SK-N-SH (cell line): ENCODE measurements around the gene MEF2B. TPM values are rescaled to one million over a fixed set of nuclear protein-coding genes. Genes with fewer than 3 reads are reported as not detected.

ENCODE experiments used
- CTCF ChIA-PET: fragments of 300-600, 350-600 bp; formaldehyde crosslinking; extraction: SDS; loops from one replicate; lab custom pipeline; 2021; lab: Yijun Ruan, JAX
- POLR2A ChIA-PET: fragments of 350-600 bp; sonication (Branson Sonifier 250); formaldehyde crosslinking; extraction: SDS; loops from one replicate; lab custom pipeline; 2020; ENCODE audit warnings: antibody characterized with exemption, inconsistent platforms; lab: Yijun Ruan, JAX
- DNase-seq: peaks from one replicate; pipeline ENCODE4 v3.0.0; 2012
- H2AFZ ChIP-seq: fragments of 200-600 bp; sonication (generic); 2 replicates; pipeline ENCODE4 v1.8.1; 2016; ENCODE audit warnings: antibody characterized with exemption, mild to moderate bottlenecking, low read depth
- H3F3A ChIP-seq: fragments of 200-600 bp; sonication (generic); replicated peaks from 2 replicates; pipeline ENCODE3; 2016; ENCODE audit warnings: antibody characterized with exemption, mild to moderate bottlenecking; ENCODE audit not compliant: insufficient read depth
- H3K27ac ChIP-seq, 2 experiments: fragments of 200-500 bp in 1 of 2; fragments of 200-600 bp in 1 of 2; sonication (Bioruptor generic) in 1 of 2; sonication (generic), shearing (Covaris generic) in 1 of 2; 2 replicates each; pipeline versions ENCODE4 v1.5.1 to v1.6.1; 2014 to 2016; ENCODE audit warnings: low read depth in 2 of 2, inconsistent platforms in 1 of 2, low read length in 1 of 2, mild to moderate bottlenecking in 1 of 2, mixed read lengths in 1 of 2
- H3K27me3 ChIP-seq: fragments of 200-600 bp; sonication (generic), shearing (Covaris generic); 2 replicates; pipeline ENCODE4 v1.6.1; 2016; ENCODE audit warnings: mixed run types; ENCODE audit not compliant: insufficient read depth
- H3K36me3 ChIP-seq, 2 experiments: fragments of 200-500 bp in 1 of 2; fragments of 200-600 bp in 1 of 2; sonication (Bioruptor generic) in 1 of 2; sonication (generic) in 1 of 2; replicated peaks in 1 of 2; 2 replicates each; pipeline versions ENCODE3 to v1.5.1; 2014 to 2016; ENCODE audit warnings: low read length in 1 of 2, mild to moderate bottlenecking in 1 of 2; ENCODE audit not compliant: insufficient read depth in 2 of 2, control insufficient read depth in 1 of 2
- H3K4me1 ChIP-seq, 2 experiments: fragments of 200-500 bp in 1 of 2; fragments of 200-600 bp in 1 of 2; sonication (Bioruptor generic) in 1 of 2; sonication (generic), shearing (Covaris generic) in 1 of 2; 2 replicates each; pipeline versions ENCODE4 v1.5.1 to v1.6.1; 2014 to 2016; ENCODE audit warnings: low read depth in 1 of 2, low read length in 1 of 2, mixed run types in 1 of 2; ENCODE audit not compliant: insufficient read depth in 2 of 2, control insufficient read depth in 1 of 2
- H3K4me2 ChIP-seq: fragments of 200-600 bp; sonication (generic), shearing (Covaris generic); 2 replicates; pipeline ENCODE4 v1.6.1; 2017; ENCODE audit warnings: mixed run types
- H3K4me3 ChIP-seq, 2 experiments: fragments of 200-500 bp in 1 of 2; fragments of 200-600 bp in 1 of 2; sonication (Bioruptor generic) in 1 of 2; sonication (generic), shearing (Covaris generic) in 1 of 2; 2 replicates each; pipeline versions ENCODE4 v1.5.1 to v1.8.1; 2014 to 2016; ENCODE audit warnings: low read depth in 2 of 2, inconsistent platforms in 1 of 2, low read length in 1 of 2, mild to moderate bottlenecking in 1 of 2, mixed read lengths in 1 of 2, moderate library complexity in 1 of 2
- H3K79me2 ChIP-seq: fragments of 200-600 bp; sonication (generic); 2 replicates; pipeline ENCODE4 v1.8.1; 2017; ENCODE audit warnings: mild to moderate bottlenecking; ENCODE audit not compliant: insufficient read depth
- H3K9ac ChIP-seq: fragments of 200-600 bp; sonication (generic); 2 replicates; pipeline ENCODE4 v1.6.1; 2017; ENCODE audit warnings: mixed run types
- H3K9me2 ChIP-seq: fragments of 200-600 bp; sonication (generic); 2 replicates; pipeline ENCODE4 v1.6.1; 2017; ENCODE audit warnings: mixed run types
- H3K9me3 ChIP-seq: fragments of 200-600 bp; sonication (generic); 2 replicates; pipeline ENCODE4 v1.6.1; 2017; ENCODE audit warnings: mixed run types, mild to moderate bottlenecking, moderate library complexity
- H4K20me1 ChIP-seq: fragments of 200-600 bp; sonication (generic); 2 replicates; pipeline ENCODE4 v1.6.1; 2017; ENCODE audit warnings: mild to moderate bottlenecking, mixed run types; ENCODE audit not compliant: insufficient read depth
- EP300 ChIP-seq, 2 experiments: IDR thresholded peaks; 2 replicates each; pipeline versions ENCODE4 v1.4.0 to v1.6.1; 2012; ENCODE audit warnings: borderline replicate concordance in 1 of 2, low read depth in 1 of 2, low read length in 1 of 2
- EZH2phosphoT487 ChIP-seq: fragments of 200-600 bp; sonication (generic); IDR thresholded peaks from 2 replicates; pipeline ENCODE4 v1.6.1; 2017; ENCODE audit warnings: low read depth, mixed run types, mild to moderate bottlenecking, antibody characterized with exemption, moderate library complexity, borderline replicate concordance
- FOSL2 ChIP-seq: IDR thresholded peaks from 2 replicates; pipeline ENCODE4 v1.4.0; 2012; ENCODE audit warnings: low read depth, mild to moderate bottlenecking, moderate library complexity, borderline replicate concordance
- FOXM1 ChIP-seq: IDR thresholded peaks from 2 replicates; pipeline ENCODE4 v1.4.0; 2012; ENCODE audit warnings: low read depth, mild to moderate bottlenecking
- GATA2 ChIP-seq: sonication (generic); formaldehyde crosslinking; IDR thresholded peaks from 2 replicates; pipeline ENCODE4 v1.5.0; 2020; ENCODE audit warnings: mild to moderate bottlenecking, missing genetic modification reagents
- IRF3 ChIP-seq: fragments of 150-350 bp; IDR thresholded peaks from 2 replicates; pipeline ENCODE4 v1.6.1; 2016; ENCODE audit warnings: mild to moderate bottlenecking, low read depth, low read length
- MXI1 ChIP-seq: IDR thresholded peaks from 2 replicates; pipeline ENCODE4 v1.6.1; 2012; ENCODE audit warnings: mild to moderate bottlenecking, low read depth, low read length, improper control_type of control experiment
- NFIC ChIP-seq: IDR thresholded peaks from 2 replicates; pipeline ENCODE4 v1.4.0; 2012; ENCODE audit warnings: borderline replicate concordance
- PBX3 ChIP-seq: IDR thresholded peaks from 2 replicates; pipeline ENCODE4; 2012
- RAD21 ChIP-seq: IDR thresholded peaks from 2 replicates; pipeline ENCODE4 v1.6.1; 2012; ENCODE audit warnings: mild to moderate bottlenecking, low read length
- RCOR1 ChIP-seq: fragments of 150-350 bp; IDR thresholded peaks from 2 replicates; pipeline ENCODE4 v1.6.1; 2017; ENCODE audit warnings: antibody characterized with exemption, low read length
- RFX5 ChIP-seq: IDR thresholded peaks from 2 replicates; pipeline ENCODE4 v1.6.1; 2012; ENCODE audit warnings: mild to moderate bottlenecking, improper control_type of control experiment, low read length
- SMC3 ChIP-seq: IDR thresholded peaks from 2 replicates; pipeline ENCODE4 v1.6.1; 2012; ENCODE audit warnings: low read depth, low read length, improper control_type of control experiment
- USF1 ChIP-seq: IDR thresholded peaks from 2 replicates; pipeline ENCODE4 v1.4.0; 2012; ENCODE audit warnings: low read depth, borderline replicate concordance
- YY1 ChIP-seq: IDR thresholded peaks from 2 replicates; pipeline ENCODE4 v1.4.0; 2012; ENCODE audit warnings: low read depth, mild to moderate bottlenecking
- WGBS: methylation state at CpG from one replicate; pipeline ENCODE4 v1.1.6; 2017; ENCODE audit warnings: low lambda C conversion rate; 5-methylcytosine and 5-hydroxymethylcytosine counted together
- polyA plus RNA-seq, 3 experiments: library from polyadenylated mRNA; depleted of rRNA; stranded (reverse); fragments of >200 nt; gene quantifications; 2 replicates each; pipeline ENCODE4 v1.2.3, GENCODE V29; 2012
- TF ChIP-seq, protein P1 (sequence below): fragments of 150-350 bp; IDR thresholded peaks from 2 replicates; pipeline ENCODE4 v1.6.1; 2017; ENCODE audit warnings: antibody characterized with exemption, low read length, low read depth, borderline replicate concordance
- TF ChIP-seq, protein P2 (sequence below): IDR thresholded peaks from 2 replicates; pipeline ENCODE4 v1.6.1; 2012; ENCODE audit warnings: mild to moderate bottlenecking, low read depth, low read length, moderate library complexity

Gene MEF2B
- polyA plus RNA-seq, 1 of the 3 experiments (the other 2 are of a cell fraction), result 1.0 TPM

DNA sequence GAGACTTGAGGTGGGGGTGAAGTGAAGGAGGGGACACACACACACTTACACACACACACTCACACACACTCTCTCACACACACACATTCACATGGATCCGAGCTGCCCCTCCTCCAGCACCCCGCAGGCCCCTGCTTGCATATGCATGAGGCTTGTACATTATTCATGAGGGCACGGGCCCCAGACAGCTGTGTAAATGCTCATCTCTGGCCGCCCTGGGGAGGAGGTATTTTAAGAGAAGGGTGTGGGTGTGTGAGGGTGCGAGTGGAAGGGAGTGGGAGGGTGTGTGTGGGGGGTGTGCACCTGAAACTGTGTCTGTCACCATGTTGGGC lies 44.1 kb upstream of the MEF2B start:
- H3K4me1 ChIP-seq, result peaks cover 0 to 6% of the 10 kb centered on the region in 2 experiments; a peak in 1 of 4 replicates
- H3K27ac ChIP-seq, result no peak overlapping the region
- no peaks in the 10 kb centered on the region for H3K9me3 ChIP-seq
- H4K20me1 ChIP-seq, result no peaks in the 10 kb centered on the region
- WGBS, result 55% methylated on average over 5 of the region's 5 CpGs
- ChIA-PET POLR2A (no interaction called here), CTCF (interaction anchor here (0.8 kb wide), 1 partner anchor 40 kb away, joined by 3 read pairs; no protein-coding TSS in a partner anchor)
- TF ChIP-seq EZH2phosphoT487, result no peak
- TF ChIP-seq RFX5, result no peak
- TF ChIP-seq, protein P1, sequence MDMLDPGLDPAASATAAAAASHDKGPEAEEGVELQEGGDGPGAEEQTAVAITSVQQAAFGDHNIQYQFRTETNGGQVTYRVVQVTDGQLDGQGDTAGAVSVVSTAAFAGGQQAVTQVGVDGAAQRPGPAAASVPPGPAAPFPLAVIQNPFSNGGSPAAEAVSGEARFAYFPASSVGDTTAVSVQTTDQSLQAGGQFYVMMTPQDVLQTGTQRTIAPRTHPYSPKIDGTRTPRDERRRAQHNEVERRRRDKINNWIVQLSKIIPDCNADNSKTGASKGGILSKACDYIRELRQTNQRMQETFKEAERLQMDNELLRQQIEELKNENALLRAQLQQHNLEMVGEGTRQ, result no peak
- TF ChIP-seq FOSL2, result no peak
- TF ChIP-seq FOXM1, result no peak
- TF ChIP-seq RAD21, result no peak
- no peak for TF ChIP-seq EP300 (IDR thresholded peaks at IDR 0.05; ENCODE audit: borderline replicate concordance in 1 of 2, low read depth in 1 of 2, low read length in 1 of 2)
- no peak for TF ChIP-seq NFIC
- TF ChIP-seq YY1, result no peak
- TF ChIP-seq USF1, result no peak
- no peak for TF ChIP-seq IRF3
- DNase-seq, result no peak
- H3K79me2 ChIP-seq, result no peaks in the 10 kb centered on the region
- no peak overlapping the region for H3K4me2 ChIP-seq
- H3K36me3 ChIP-seq, result no peaks in the 10 kb centered on the region
- H3F3A ChIP-seq, result no peaks in the 10 kb centered on the region
- peaks cover 12% of the 10 kb centered on the region for H3K27me3 ChIP-seq
- H2AFZ ChIP-seq, result no peak overlapping the region
- no peak overlapping the region for H3K4me3 ChIP-seq
- H3K9me2 ChIP-seq, result no peaks in the 10 kb centered on the region
- H3K9ac ChIP-seq, result no peak overlapping the region

DNA sequence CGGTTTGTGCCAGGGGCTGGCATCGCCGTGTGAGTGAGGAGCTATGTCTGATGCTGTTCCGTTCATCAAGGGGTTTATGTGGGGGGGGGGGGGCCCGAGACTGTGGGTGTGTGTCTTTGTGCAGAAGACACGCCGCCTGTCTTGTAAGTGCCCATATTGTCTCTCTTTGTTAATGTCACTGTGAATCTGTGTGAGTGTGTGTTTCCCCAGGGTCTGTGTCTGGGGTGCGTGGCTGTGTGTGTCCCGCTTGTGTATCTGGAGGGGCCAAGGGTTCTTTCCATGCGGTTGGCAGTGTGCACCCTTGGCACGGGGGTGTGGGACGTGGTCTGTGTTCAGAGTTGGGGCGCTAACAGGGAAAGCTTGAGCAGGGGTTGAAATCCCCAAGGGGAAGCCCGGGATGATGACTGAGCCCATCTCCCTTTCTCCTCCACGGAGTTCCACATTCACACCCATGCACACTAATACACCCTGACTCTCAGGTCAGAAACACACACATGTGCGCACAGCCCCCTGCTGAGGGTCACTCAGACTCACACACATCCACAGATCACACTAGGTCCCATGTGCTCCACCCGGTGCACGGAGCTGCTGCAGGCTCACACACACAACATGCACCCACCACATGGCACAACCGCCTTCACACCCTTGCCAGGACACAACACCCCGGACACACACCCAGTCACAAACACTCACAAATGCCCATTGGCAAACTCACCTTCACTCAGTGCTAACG lies 43.5 kb upstream of the MEF2B start:
- H3K4me2 ChIP-seq, result no peak overlapping the region
- H3K27me3 ChIP-seq, result peaks cover 12% of the 10 kb centered on the region
- no peak overlapping the region for H3K4me3 ChIP-seq
- no peaks in the 10 kb centered on the region for H4K20me1 ChIP-seq
- no peaks in the 10 kb centered on the region for H3K9me2 ChIP-seq
- WGBS, result 60% methylated on average over 15 of the region's 21 CpGs
- no peak overlapping the region for H3K9ac ChIP-seq
- H3K4me1 ChIP-seq, result peaks cover 0 to 6% of the 10 kb centered on the region in 2 experiments; a peak in 1 of 4 replicates
- no peaks in the 10 kb centered on the region for H3K9me3 ChIP-seq
- no peak overlapping the region for H3K27ac ChIP-seq
- H3F3A ChIP-seq, result no peaks in the 10 kb centered on the region
- CTCF ChIA-PET, result interaction anchor here (0.8 kb wide), 1 partner anchor 39 kb away, joined by 3 read pairs; no protein-coding TSS in a partner anchor
- no peak overlapping the region for H2AFZ ChIP-seq
- no peaks in the 10 kb centered on the region for H3K79me2 ChIP-seq
- H3K36me3 ChIP-seq, result no peaks in the 10 kb centered on the region
- DNase-seq, result no peak
- POLR2A ChIA-PET, result no interaction called here
- TF ChIP-seq FOSL2 (no peak), MXI1 (no peak), RFX5 (no peak), GATA2 (CRISPR knock-in tag) (no peak), PBX3 (no peak), RCOR1 (no peak), SMC3 (no peak), USF1 (no peak)
- TF ChIP-seq, protein P2, sequence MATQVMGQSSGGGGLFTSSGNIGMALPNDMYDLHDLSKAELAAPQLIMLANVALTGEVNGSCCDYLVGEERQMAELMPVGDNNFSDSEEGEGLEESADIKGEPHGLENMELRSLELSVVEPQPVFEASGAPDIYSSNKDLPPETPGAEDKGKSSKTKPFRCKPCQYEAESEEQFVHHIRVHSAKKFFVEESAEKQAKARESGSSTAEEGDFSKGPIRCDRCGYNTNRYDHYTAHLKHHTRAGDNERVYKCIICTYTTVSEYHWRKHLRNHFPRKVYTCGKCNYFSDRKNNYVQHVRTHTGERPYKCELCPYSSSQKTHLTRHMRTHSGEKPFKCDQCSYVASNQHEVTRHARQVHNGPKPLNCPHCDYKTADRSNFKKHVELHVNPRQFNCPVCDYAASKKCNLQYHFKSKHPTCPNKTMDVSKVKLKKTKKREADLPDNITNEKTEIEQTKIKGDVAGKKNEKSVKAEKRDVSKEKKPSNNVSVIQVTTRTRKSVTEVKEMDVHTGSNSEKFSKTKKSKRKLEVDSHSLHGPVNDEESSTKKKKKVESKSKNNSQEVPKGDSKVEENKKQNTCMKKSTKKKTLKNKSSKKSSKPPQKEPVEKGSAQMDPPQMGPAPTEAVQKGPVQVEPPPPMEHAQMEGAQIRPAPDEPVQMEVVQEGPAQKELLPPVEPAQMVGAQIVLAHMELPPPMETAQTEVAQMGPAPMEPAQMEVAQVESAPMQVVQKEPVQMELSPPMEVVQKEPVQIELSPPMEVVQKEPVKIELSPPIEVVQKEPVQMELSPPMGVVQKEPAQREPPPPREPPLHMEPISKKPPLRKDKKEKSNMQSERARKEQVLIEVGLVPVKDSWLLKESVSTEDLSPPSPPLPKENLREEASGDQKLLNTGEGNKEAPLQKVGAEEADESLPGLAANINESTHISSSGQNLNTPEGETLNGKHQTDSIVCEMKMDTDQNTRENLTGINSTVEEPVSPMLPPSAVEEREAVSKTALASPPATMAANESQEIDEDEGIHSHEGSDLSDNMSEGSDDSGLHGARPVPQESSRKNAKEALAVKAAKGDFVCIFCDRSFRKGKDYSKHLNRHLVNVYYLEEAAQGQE, result no peak
